Hepatocyte (in vitro differentiated cells): ENCODE data around the gene RP9. TPM values are rescaled to one million over a fixed set of nuclear protein-coding genes. Genes with fewer than 3 reads are reported as not detected.

Source experiments
- DNase-seq: peaks from one replicate; pipeline ENCODE4 v3.0.0-alpha.2; 2016; ENCODE audit warnings: low spot score
- H2AFZ ChIP-seq: fragments of 200-600 bp; sonication (generic); 2 replicates; pipeline ENCODE4 v1.6.0; 2016; ENCODE audit warnings: antibody characterized with exemption, mild to moderate bottlenecking
- H3K27ac ChIP-seq: fragments of 200-600 bp; sonication (generic); 2 replicates; pipeline ENCODE4 v1.5.1; 2016; ENCODE audit warnings: mild to moderate bottlenecking
- H3K27me3 ChIP-seq: fragments of 200-600 bp; sonication (generic); 2 replicates; pipeline ENCODE4 v1.6.1; 2016
- H3K36me3 ChIP-seq: fragments of 200-600 bp; sonication (generic); replicated peaks from 2 replicates; pipeline ENCODE4 v1.5.1; 2016; ENCODE audit warnings: low read depth; ENCODE audit not compliant: insufficient read depth
- H3K4me1 ChIP-seq: fragments of 200-600 bp; sonication (generic); 2 replicates; pipeline ENCODE4 v1.5.1; 2016; ENCODE audit warnings: mild to moderate bottlenecking, moderate library complexity; ENCODE audit not compliant: insufficient read depth
- H3K4me2 ChIP-seq: fragments of 200-600 bp; sonication (generic); 2 replicates; pipeline ENCODE4 v1.6.0; 2016
- H3K4me3 ChIP-seq: fragments of 200-600 bp; sonication (generic); 2 replicates; pipeline ENCODE4 v1.5.1; 2016; ENCODE audit warnings: mild to moderate bottlenecking
- H3K79me2 ChIP-seq: fragments of 200-600 bp; sonication (generic); 2 replicates; pipeline ENCODE4 v1.6.0; 2017; ENCODE audit warnings: mild to moderate bottlenecking
- H3K9me2 ChIP-seq: fragments of 200-600 bp; sonication (generic); replicated peaks from 2 replicates; pipeline ENCODE4 v1.6.0; 2017; ENCODE audit warnings: mild to moderate bottlenecking; ENCODE audit not compliant: insufficient read depth
- H3K9me3 ChIP-seq: fragments of 200-600 bp; sonication (generic); 2 replicates; pipeline ENCODE4 v1.5.1; 2016; ENCODE audit warnings: low read depth, mild to moderate bottlenecking
- H4K20me1 ChIP-seq: fragments of 200-600 bp; sonication (generic); 2 replicates; pipeline ENCODE4 v1.6.0; 2016; ENCODE audit warnings: mild to moderate bottlenecking; ENCODE audit not compliant: insufficient read depth, poor library complexity, severe bottlenecking
- CTCF ChIP-seq: fragments of 200-600 bp; sonication (generic); IDR thresholded peaks from 2 replicates; pipeline ENCODE4 v1.5.1; 2016; ENCODE audit warnings: antibody characterized with exemption, mild to moderate bottlenecking; ENCODE audit not compliant: poor library complexity
- EZH2 ChIP-seq: fragments of 200-600 bp; sonication (generic); IDR thresholded peaks from 2 replicates; pipeline ENCODE4 v1.6.1; 2016; ENCODE audit warnings: antibody characterized with exemption, mild to moderate bottlenecking, borderline replicate concordance
- EZH2phosphoT487 ChIP-seq: fragments of 200-600 bp; sonication (generic); IDR thresholded peaks from one replicate; pipeline ENCODE4 v1.6.1; 2018; ENCODE audit warnings: antibody characterized with exemption, mild to moderate bottlenecking, low read depth, moderate library complexity; ENCODE audit not compliant: unreplicated experiment, severe bottlenecking
- WGBS: methylation state at CpG from one replicate; pipeline ENCODE4 v1.1.6; 2016; ENCODE audit warnings: low lambda C conversion rate; ENCODE audit errors: missing lambda C conversion rate; 5-methylcytosine and 5-hydroxymethylcytosine counted together
- polyA plus RNA-seq: library from polyadenylated mRNA; unstranded; fragments of >200 nt; fragmentation: Nextera tagmentation; extraction: Ambion mirVana; gene quantifications from 2 replicates; pipeline ENCODE4 v1.2.1, GENCODE V29; 2016
- total RNA-seq: library from RNA; depleted of rRNA; stranded (reverse); fragments of >200 nt; gene quantifications from 2 replicates; pipeline ENCODE4 v1.2.3, GENCODE V29; 2014

The RP9 gene
- total and polyA plus RNA-seq, 2 experiments from 2014 or later, result 12.5 to 18.7 TPM

- H3K27me3 ChIP-seq, result no peaks in the 10 kb centered on the region
- TF ChIP-seq EZH2 (no peak), EZH2phosphoT487 (no peak), CTCF (no peak)
- no peaks in the 10 kb centered on the region for H4K20me1 ChIP-seq
- H2AFZ ChIP-seq, result no peak overlapping the region
- no peak overlapping the region for H3K27ac ChIP-seq
- DNase-seq, result no peak
- H3K9me2 ChIP-seq, result no peaks in the 10 kb centered on the region
- H3K4me1 ChIP-seq, result no peaks in the 10 kb centered on the region
- WGBS, result 75% methylated on average over 6 of the region's 6 CpGs
- H3K9me3 ChIP-seq, result no peaks in the 10 kb centered on the region
- no peaks in the 10 kb centered on the region for H3K79me2 ChIP-seq
- no peak overlapping the region for H3K4me3 ChIP-seq
- no peak overlapping the region for H3K4me2 ChIP-seq
- no peaks in the 10 kb centered on the region for H3K36me3 ChIP-seq
Measured at GRCh38 chr7:33070831-33071230, 38.4 kb downstream of the RP9 start.

- Histone ChIP-seq H3K9me2 (no peaks in the 10 kb centered on the region), H3K36me3 (no peaks in the 10 kb centered on the region), H4K20me1 (no peaks in the 10 kb centered on the region), H3K4me3 (no peak overlapping the region), H3K9me3 (no peaks in the 10 kb centered on the region), H3K4me2 (no peak overlapping the region), H3K27me3 (no peaks in the 10 kb centered on the region), H2AFZ (no peak overlapping the region), H3K79me2 (no peaks in the 10 kb centered on the region), H3K4me1 (no peaks in the 10 kb centered on the region), H3K27ac (no peak overlapping the region)
- TF ChIP-seq EZH2phosphoT487, result no peak
- no peak for TF ChIP-seq EZH2
- TF ChIP-seq CTCF, result no peak
- no peak for DNase-seq
- WGBS, result 93% methylated on average over 2 of the region's 2 CpGs
Measured at GRCh38 chr7:33070277-33070676, 38.9 kb downstream of the RP9 start.

GRCh38 chr7:33067921-33068320 is 41.3 kb downstream of the RP9 start:
- no peak overlapping the region for H2AFZ ChIP-seq
- H3K9me3 ChIP-seq, result no peaks in the 10 kb centered on the region
- no peaks in the 10 kb centered on the region for H3K4me1 ChIP-seq
- H3K27me3 ChIP-seq, result no peaks in the 10 kb centered on the region
- H3K4me2 ChIP-seq, result no peak overlapping the region
- H3K4me3 ChIP-seq, result no peak overlapping the region
- no peaks in the 10 kb centered on the region for H4K20me1 ChIP-seq
- TF ChIP-seq CTCF, result no peak
- no peak for TF ChIP-seq EZH2phosphoT487
- no peak for TF ChIP-seq EZH2
- no peak overlapping the region for H3K27ac ChIP-seq
- peaks cover 2% of the 10 kb centered on the region for H3K79me2 ChIP-seq
- DNase-seq, result no peak
- 95% methylated on average over 1 of the region's 1 CpG for WGBS
- H3K9me2 ChIP-seq, result no peaks in the 10 kb centered on the region
- H3K36me3 ChIP-seq, result no peaks in the 10 kb centered on the region

- 100% methylated on average over 1 of the region's 1 CpG for WGBS
- H3K9me2 ChIP-seq, result no peaks in the 10 kb centered on the region
- DNase-seq, result no peak
- no peak overlapping the region for H3K4me3 ChIP-seq
- TF ChIP-seq CTCF, result no peak
- no peak for TF ChIP-seq EZH2phosphoT487
- TF ChIP-seq EZH2, result no peak
- no peaks in the 10 kb centered on the region for H3K4me1 ChIP-seq
- no peaks in the 10 kb centered on the region for H3K9me3 ChIP-seq
- no peak overlapping the region for H3K4me2 ChIP-seq
- no peak overlapping the region for H3K27ac ChIP-seq
- peaks cover 4% of the 10 kb centered on the region for H3K79me2 ChIP-seq
- no peaks in the 10 kb centered on the region for H3K36me3 ChIP-seq
- no peak overlapping the region for H2AFZ ChIP-seq
- no peaks in the 10 kb centered on the region for H4K20me1 ChIP-seq
- no peaks in the 10 kb centered on the region for H3K27me3 ChIP-seq
Measured at GRCh38 chr7:33066771-33067170, 42.4 kb downstream of the RP9 start.
